Hippocampal formation (tissue), 2 donors: ENCODE results near the gene TBC1D13.
"Not testable (repeated sequence)": the region's sequence is repeated elsewhere in the genome, so short reads cannot be mapped to it uniquely, and the experiment has no call there.

Experiments
- DNase-seq, 2 donors: peaks; one replicate each; lab custom pipeline; 2025; lab: John Stamatoyannopoulos, UW

The TBC1D13 gene

GRCh38 chr9:128846680-128847030 is 59.6 kb downstream of the TBC1D13 start:
- no peak for DNase-seq

- no peak for DNase-seq
Observed at GRCh38 chr9:128847803-128848202, 60.8 kb downstream of the TBC1D13 start.

GRCh38 chr9:128851024-128851423 is 64.0 kb downstream of the TBC1D13 start:
- not testable (repeated sequence) for DNase-seq

GRCh38 chr9:128851779-128852600 is 64.9 kb downstream of the TBC1D13 start:
- peak in 1 of 2 donors; percentile 66 for DNase-seq

DNA sequence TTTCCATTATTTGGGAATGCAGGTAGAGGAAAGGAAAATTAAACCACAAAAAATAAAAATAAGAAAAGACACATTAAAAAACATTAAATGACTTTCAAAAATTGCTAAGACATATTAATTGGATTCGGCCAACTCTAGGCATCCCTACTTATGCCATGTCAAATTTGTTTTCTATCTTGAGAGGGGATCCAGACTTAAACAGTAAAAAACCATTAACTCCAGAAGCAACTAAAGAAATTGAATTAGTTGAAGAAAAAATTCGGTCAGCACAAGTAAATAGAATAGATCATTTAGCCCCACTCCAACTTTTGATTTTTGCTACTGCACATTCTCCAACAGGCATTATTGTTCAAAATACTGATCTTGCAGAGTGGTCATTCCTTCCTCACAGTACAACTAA is 65.6 kb downstream of the TBC1D13 start:
- not testable (repeated sequence) for DNase-seq

DNA sequence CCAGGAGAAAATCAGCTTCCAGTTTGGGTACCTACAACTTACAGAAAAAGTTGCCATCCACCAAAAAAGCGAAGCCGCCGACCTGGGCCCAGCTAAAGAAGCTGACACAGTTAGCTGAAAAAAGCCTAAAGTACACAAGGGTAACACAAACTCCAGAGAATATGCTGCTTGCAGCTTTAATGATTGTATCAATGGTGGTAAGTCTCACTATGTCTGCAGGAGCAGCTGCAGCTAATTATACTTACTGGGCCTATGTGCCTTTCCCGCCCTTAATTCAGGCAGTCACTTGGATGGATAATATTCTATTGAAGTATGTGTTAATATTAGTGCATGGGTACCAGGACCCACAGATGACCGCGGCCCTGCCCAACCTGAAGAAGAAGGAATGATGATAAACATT is 67.4 kb downstream of the TBC1D13 start:
- not testable (repeated sequence) for DNase-seq

DNA sequence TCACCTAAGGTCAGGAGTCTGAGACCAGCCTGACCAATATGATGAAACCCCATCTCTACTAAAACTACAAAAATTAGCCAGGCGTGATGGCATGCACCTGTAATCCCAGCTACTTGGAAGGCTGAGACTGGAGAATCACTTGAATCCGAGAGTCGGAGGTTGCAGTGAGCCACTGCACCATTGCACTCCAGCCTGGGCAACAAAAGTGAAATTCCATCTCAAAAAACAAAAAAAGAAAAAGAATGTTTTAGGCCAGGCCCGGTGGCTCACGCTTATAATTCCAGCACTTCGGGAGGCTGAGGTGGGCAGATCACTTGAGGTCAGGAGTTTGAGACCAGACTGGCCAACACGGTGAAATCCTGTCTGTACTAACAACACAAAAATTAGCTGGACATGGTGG is 71.4 kb downstream of the TBC1D13 start:
- not testable (repeated sequence) for DNase-seq
